Aorta (tissue), 5 donors: ENCODE results near the gene NEDD4L. TPM values are rescaled to one million over a fixed set of nuclear protein-coding genes. Genes with fewer than 3 reads are reported as not detected.

Experiments
- ATAC-seq: fragments of 200-7000 bp; cut with Tn5 transposase; one replicate; pipeline ENCODE4 v1.9.1; 2022; ENCODE audit warnings: moderate library complexity; ENCODE audit not compliant: low FRiP score
- DNase-seq, 2 donors: peaks; one replicate each; pipeline ENCODE4 v3.0.0-alpha.2; 2020
- H3K27ac ChIP-seq, 2 donors: one replicate each; pipeline ENCODE4 v1.5.1; 2013; ENCODE audit warnings: low read length in 2 of 2, mild to moderate bottlenecking in 2 of 2, moderate library complexity in 2 of 2, control low read depth in 1 of 2, inconsistent platforms in 1 of 2, low read depth in 1 of 2
- H3K27me3 ChIP-seq, 2 donors: one replicate each; pipeline ENCODE4 v1.6.1; 2013; ENCODE audit warnings: control low read depth in 1 of 2, low read length in 1 of 2, mild to moderate bottlenecking in 1 of 2, moderate library complexity in 1 of 2; ENCODE audit not compliant: insufficient read depth in 2 of 2, control insufficient read depth in 1 of 2
- H3K36me3 ChIP-seq, 2 donors: one replicate each; pipeline ENCODE4 v1.6.1; 2013; ENCODE audit warnings: control low read depth in 1 of 2, low read length in 1 of 2, mild to moderate bottlenecking in 1 of 2; ENCODE audit not compliant: insufficient read depth in 2 of 2, control insufficient read depth in 1 of 2
- H3K4me1 ChIP-seq, 2 donors: one replicate each; pipeline ENCODE4 v1.6.1; 2013; ENCODE audit warnings: low read length in 2 of 2, control low read depth in 1 of 2, mild to moderate bottlenecking in 1 of 2, moderate library complexity in 1 of 2; ENCODE audit not compliant: insufficient read depth in 2 of 2, control insufficient read depth in 1 of 2
- H3K4me3 ChIP-seq, 2 donors: one replicate each; pipeline ENCODE4 v1.5.1; 2013; ENCODE audit warnings: low read length in 2 of 2, control low read depth in 1 of 2, mild to moderate bottlenecking in 1 of 2
- H3K9me3 ChIP-seq: one replicate; pipeline ENCODE4 v1.6.1; 2013; ENCODE audit warnings: mild to moderate bottlenecking, low read length; ENCODE audit not compliant: control insufficient read depth
- WGBS, 2 donors: extraction: QIAGEN DNeasy Blood & Tissue Kit; methylation state at CpG; one replicate each; pipeline ENCODE4 v1.1.7; 2013; 5-methylcytosine and 5-hydroxymethylcytosine counted together
- intact Hi-C, 2 donors: fragments of 100-400 bp; cut with DNase I; formaldehyde crosslinking; loops; one replicate each; pipeline versions ENCODE4 v1.14.2 to v1.15.0; 2022
- polyA plus RNA-seq, 2 donors: library from polyadenylated mRNA; stranded (reverse); fragments of 200-250 nt; gene quantifications; one replicate each; pipeline ENCODE4 v1.2.3, GENCODE V29; 2013
- total RNA-seq, 2 donors: library from RNA; stranded (reverse); fragmentation: NEBNext Ultra II Directional; extraction: Animal tissue kit (Norgen Biotek cat#: 25700); gene quantifications; one replicate each; pipeline ENCODE4 v1.2.1, GENCODE V29; 2021
- donor health status: healthy with polysubstance abuse.
- donor health status: Bipolar disorder and iron deficiency.
- donor health status: DM: no; HTN: no; CAD: no.
- donor health status: DM: no; HTN: no; CAD: no.
- donor health status: DM: yes; HTN: yes; CAD: no.

NEDD4L gene
- total and polyA plus RNA-seq, 4 donors = 4.0 to 24.0 (median 17.8) TPM

DNA sequence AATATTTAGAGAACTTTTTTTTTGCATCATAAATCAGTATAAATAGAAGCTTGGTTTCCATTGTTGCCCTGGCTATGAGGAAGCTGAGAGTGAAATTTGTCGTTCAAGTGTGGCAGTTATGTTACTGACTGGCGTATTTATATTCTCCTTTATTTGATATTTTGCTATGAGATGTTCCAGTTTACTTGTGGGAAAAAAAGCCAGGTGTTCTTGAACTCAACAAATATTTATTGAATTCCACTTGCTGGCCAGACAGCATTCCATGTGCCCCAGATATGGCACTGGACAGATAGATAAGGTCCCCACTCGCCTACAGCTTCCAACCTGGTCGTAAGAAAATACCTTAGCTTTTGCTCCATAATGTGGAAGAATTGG is 44.7 kb downstream of the NEDD4L start:
- Histone ChIP-seq H3K9me3 (no peaks in the 10 kb centered on the region), H3K4me3 (no peak overlapping the region), H3K4me1 (no peaks in the 10 kb centered on the region), H3K27ac (no peak overlapping the region), H3K27me3 (no peaks in the 10 kb centered on the region), H3K36me3 (no peaks in the 10 kb centered on the region)
- WGBS, 2 donors = 92 to 94% methylated on average over 4 of the region's 4 CpGs
- intact Hi-C loops = no loop called here
- DNase-seq = no peak
- no peak for ATAC-seq

GRCh38 chr18:58091099-58091611 is 47.1 kb downstream of the NEDD4L start:
- Histone ChIP-seq H3K27me3 (no peaks in the 10 kb centered on the region), H3K4me1 (no peaks in the 10 kb centered on the region), H3K27ac (no peak overlapping the region), H3K4me3 (no peak overlapping the region), H3K36me3 (no peaks in the 10 kb centered on the region), H3K9me3 (no peaks in the 10 kb centered on the region)
- WGBS, 2 donors = 95 to 100% methylated on average over 2 of the region's 2 CpGs
- intact Hi-C loops = no loop called here
- DNase-seq (no peak), ATAC-seq (no peak)

- Histone ChIP-seq H3K27ac (no peak overlapping the region), H3K4me3 (no peak overlapping the region), H3K27me3 (no peaks in the 10 kb centered on the region), H3K4me1 (no peaks in the 10 kb centered on the region), H3K36me3 (no peaks in the 10 kb centered on the region), H3K9me3 (no peaks in the 10 kb centered on the region)
- no peak for ATAC-seq
- intact Hi-C loops = no loop called here
- 89 to 91% methylated on average over 7 of the region's 7 CpGs for WGBS, 2 donors
- no peak for DNase-seq
Observed at GRCh38 chr18:58093311-58093803, 49.3 kb downstream of the NEDD4L start.

GRCh38 chr18:58095222-58095621 is 51.2 kb downstream of the NEDD4L start:
- Histone ChIP-seq H3K36me3 (no peaks in the 10 kb centered on the region), H3K4me3 (no peak overlapping the region), H3K27ac (no peak overlapping the region), H3K27me3 (no peaks in the 10 kb centered on the region), H3K9me3 (no peaks in the 10 kb centered on the region), H3K4me1 (no peaks in the 10 kb centered on the region)
- intact Hi-C loops = no loop called here
- DNase-seq (no peak), ATAC-seq (no peak)
- 73 to 76% methylated on average over 8 of the region's 8 CpGs for WGBS, 2 donors

DNA sequence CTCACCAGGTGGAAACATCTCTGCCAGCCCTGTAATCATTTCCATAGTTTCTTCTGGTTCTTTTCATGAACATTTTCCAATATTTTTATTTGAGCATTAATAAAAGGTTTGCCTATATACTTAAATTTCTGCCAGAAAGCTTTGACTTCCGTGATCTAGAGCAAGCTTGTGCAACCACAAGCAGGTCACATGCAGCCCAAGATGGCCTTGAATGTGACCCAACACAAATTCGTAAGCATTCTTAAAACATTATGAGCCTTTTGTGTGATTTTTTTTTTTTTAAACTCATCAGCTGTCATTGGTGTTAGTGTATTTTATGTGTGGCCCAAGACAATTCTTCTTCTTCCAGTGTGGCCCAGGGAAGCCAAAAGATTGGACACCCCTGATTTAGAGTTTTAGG is 51.6 kb downstream of the NEDD4L start:
- no peak for DNase-seq
- WGBS, 2 donors = 75 to 78% methylated on average over 2 of the region's 2 CpGs
- H3K4me3 ChIP-seq = no peak overlapping the region
- no peaks in the 10 kb centered on the region for H3K36me3 ChIP-seq
- H3K27ac ChIP-seq = no peak overlapping the region
- H3K9me3 ChIP-seq = no peaks in the 10 kb centered on the region
- no peaks in the 10 kb centered on the region for H3K27me3 ChIP-seq
- intact Hi-C loops = no loop called here
- H3K4me1 ChIP-seq = no peaks in the 10 kb centered on the region
- ATAC-seq = no peak

- 86 to 90% methylated on average over 1 of the region's 1 CpG for WGBS, 2 donors
- no peak overlapping the region for H3K27ac ChIP-seq
- no peak for DNase-seq
Observed at GRCh38 chr18:58096658-58097057, 52.6 kb downstream of the NEDD4L start.

GRCh38 chr18:58097121-58097906 is 53.3 kb downstream of the NEDD4L start:
- intact Hi-C loops = no loop called here
- Histone ChIP-seq H3K9me3 (no peaks in the 10 kb centered on the region), H3K4me1 (no peaks in the 10 kb centered on the region), H3K36me3 (no peaks in the 10 kb centered on the region), H3K27me3 (no peaks in the 10 kb centered on the region), H3K4me3 (no peak overlapping the region), H3K27ac (no peak overlapping the region)
- 34 to 36% methylated on average over 8 of the region's 8 CpGs for whole genome bisulfite sequencing, 2 donors
- DNase-seq (no peak), ATAC-seq (no peak)

More at GRCh38 chr18:58096658-58097057, 52.6 kb downstream of the NEDD4L start:
- no peak for ATAC-seq
- Histone ChIP-seq H3K4me3 (no peak overlapping the region), H3K9me3 (no peaks in the 10 kb centered on the region), H3K4me1 (no peaks in the 10 kb centered on the region), H3K27me3 (no peaks in the 10 kb centered on the region), H3K36me3 (no peaks in the 10 kb centered on the region)
- intact Hi-C loops = no loop called here

DNA sequence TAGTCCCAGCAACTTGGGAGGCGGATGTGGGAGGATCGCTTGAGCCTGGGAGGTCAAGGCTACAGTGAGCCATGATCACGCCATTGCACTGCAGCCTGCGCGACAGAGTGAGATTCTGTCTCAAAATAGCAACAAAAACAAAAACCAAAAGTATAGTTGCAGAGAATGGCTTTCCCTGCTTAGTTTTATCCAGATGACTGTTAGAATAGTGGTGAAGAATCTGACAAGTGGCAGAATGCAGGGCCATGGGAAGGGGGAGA is 53.8 kb downstream of the NEDD4L start:
- no peak for DNase-seq
- WGBS, 2 donors = 87 to 91% methylated on average over 5 of the region's 5 CpGs
- ATAC-seq = no peak
- Histone ChIP-seq H3K4me1 (no peaks in the 10 kb centered on the region), H3K27me3 (no peaks in the 10 kb centered on the region), H3K27ac (no peak overlapping the region), H3K4me3 (no peak overlapping the region), H3K9me3 (no peaks in the 10 kb centered on the region), H3K36me3 (no peaks in the 10 kb centered on the region)
- intact Hi-C loops = no loop called here

- H3K36me3 ChIP-seq = no peaks in the 10 kb centered on the region
- H3K27ac ChIP-seq = no peak overlapping the region
- WGBS, 2 donors = 95% methylated on average over 3 of the region's 3 CpGs
- intact Hi-C loops = no loop called here
- no peak overlapping the region for H3K4me3 ChIP-seq
- H3K9me3 ChIP-seq = no peaks in the 10 kb centered on the region
- no peaks in the 10 kb centered on the region for H3K4me1 ChIP-seq
- DNase-seq (no peak), ATAC-seq (no peak)
- H3K27me3 ChIP-seq = no peaks in the 10 kb centered on the region
Observed at GRCh38 chr18:58098706-58099105, 54.7 kb downstream of the NEDD4L start.
